WTC11 (cell line): Measurements from ENCODE around the gene ANO4. TPM values are rescaled to one million over a fixed set of nuclear protein-coding genes. Genes with fewer than 3 reads are reported as not detected.

Source experiments
- ATAC-seq: fragments of 200-7000 bp; cut with Tn5 transposase; 2 replicates; pipeline ENCODE4 v1.10.0; 2021; ENCODE audit warnings: mild to moderate bottlenecking, moderate library complexity
- CTCF ChIA-PET: fragments of 300-600 bp; sonication (Branson Sonifier 250); formaldehyde crosslinking; loops from one replicate; lab custom pipeline; 2021; ENCODE audit warnings: antibody characterized with exemption; lab: Charles Lee
- POLR2A ChIA-PET: fragments of 350-600 bp; sonication (Branson Sonifier 250); formaldehyde crosslinking; loops from one replicate; lab custom pipeline; 2021; ENCODE audit warnings: antibody characterized with exemption; lab: Charles Lee
- DNase-seq: peaks from one replicate; pipeline ENCODE4 v3.0.0; 2021; ENCODE audit warnings: low spot score
- H3K27ac Mint-ChIP-seq: 2 replicates; pipeline ENCODE4 v1.8.0; 2021; ENCODE audit warnings: mixed read lengths
- H3K27me3 Mint-ChIP-seq: 2 replicates; pipeline ENCODE4 v1.8.0; 2021; ENCODE audit warnings: low read depth, mild to moderate bottlenecking, moderate library complexity, mixed read lengths
- H3K36me3 Mint-ChIP-seq: 2 replicates; pipeline ENCODE4 v1.8.0; 2021; ENCODE audit warnings: mixed read lengths
- H3K4me1 Mint-ChIP-seq: 2 replicates; pipeline ENCODE4 v1.8.0; 2022; ENCODE audit warnings: mixed read lengths
- H3K4me3 Mint-ChIP-seq: 2 replicates; pipeline ENCODE4 v1.8.0; 2021; ENCODE audit warnings: mild to moderate bottlenecking, moderate library complexity, mixed read lengths
- H3K9me3 Mint-ChIP-seq: 2 replicates; pipeline ENCODE4 v1.8.0; 2021; ENCODE audit warnings: mixed read lengths
- CREB1 ChIP-seq: sonication (generic); formaldehyde crosslinking; IDR thresholded peaks from 2 replicates; pipeline ENCODE4 v1.8.0; 2023; ENCODE audit warnings: mild to moderate bottlenecking, missing genetic modification reagents
- ELF4 ChIP-seq: sonication (generic); formaldehyde crosslinking; IDR thresholded peaks from 2 replicates; pipeline ENCODE4 v1.8.1; 2022; ENCODE audit warnings: low read depth, mild to moderate bottlenecking, moderate library complexity, missing genetic modification reagents
- EMX1 ChIP-seq: fragments of 250-450 bp; sonication (Bioruptor Pico); IDR thresholded peaks from 2 replicates; pipeline ENCODE4 v1.8.0; 2021; ENCODE audit warnings: mild to moderate bottlenecking
- HMGA2 ChIP-seq: fragments of 250-450 bp; sonication (Bioruptor Pico); IDR thresholded peaks from 2 replicates; pipeline ENCODE4 v1.4.0; 2021; ENCODE audit warnings: mild to moderate bottlenecking, moderate library complexity
- IRF2 ChIP-seq: sonication (generic); formaldehyde crosslinking; IDR thresholded peaks from 2 replicates; pipeline ENCODE4 v1.8.0; 2022; ENCODE audit warnings: low read depth, missing genetic modification reagents, borderline replicate concordance
- MXD4 ChIP-seq: fragments of 250-450 bp; sonication (Bioruptor Pico); IDR thresholded peaks from 2 replicates; pipeline ENCODE4 v1.8.0; 2021; ENCODE audit warnings: mild to moderate bottlenecking, moderate library complexity, borderline replicate concordance
- NR3C1 ChIP-seq: sonication (generic); formaldehyde crosslinking; conservative IDR thresholded peaks from 2 replicates; pipeline ENCODE4 v1.8.1; 2023; ENCODE audit warnings: low read depth, mild to moderate bottlenecking, missing genetic modification reagents
- ZNF232 ChIP-seq: sonication (generic); formaldehyde crosslinking; IDR thresholded peaks from 2 replicates; pipeline ENCODE4 v1.8.0; 2022; ENCODE audit warnings: mild to moderate bottlenecking, missing genetic modification reagents
- total RNA-seq: library from RNA; stranded (reverse); gene quantifications from 3 replicates; pipeline ENCODE4 v1.2.3, GENCODE V29; 2021
- TF ChIP-seq, protein P1 (sequence below): sonication (generic); formaldehyde crosslinking; IDR thresholded peaks from 2 replicates; pipeline ENCODE4 v1.8.0; 2022; ENCODE audit warnings: mild to moderate bottlenecking, missing genetic modification reagents
- TF ChIP-seq, protein P2 (sequence below): sonication (generic); formaldehyde crosslinking; IDR thresholded peaks from 2 replicates; pipeline ENCODE4 v1.8.1; 2022; ENCODE audit warnings: low read depth, missing genetic modification reagents, borderline replicate concordance
- TF ChIP-seq, protein P3 (sequence below): fragments of 250-450 bp; sonication (Bioruptor Pico); IDR thresholded peaks from 2 replicates; pipeline ENCODE4 v1.9.0; 2021; ENCODE audit warnings: mild to moderate bottlenecking
- TF ChIP-seq, protein P4 (sequence below): sonication (generic); formaldehyde crosslinking; IDR thresholded peaks from 2 replicates; pipeline ENCODE4 v1.8.1; 2023; ENCODE audit warnings: mild to moderate bottlenecking, missing genetic modification reagents, moderate library complexity
- TF ChIP-seq, protein P5 (sequence below): sonication (generic); formaldehyde crosslinking; IDR thresholded peaks from 2 replicates; pipeline ENCODE4 v1.8.1; 2023; ENCODE audit warnings: mild to moderate bottlenecking, moderate library complexity, missing genetic modification reagents
- TF ChIP-seq, protein P6 (sequence below): fragments of 250-450 bp; sonication (Bioruptor Pico); IDR thresholded peaks from 2 replicates; pipeline ENCODE4 v1.9.0; 2021; ENCODE audit warnings: moderate library complexity, mild to moderate bottlenecking, inconsistent platforms, borderline replicate concordance
- TF ChIP-seq, protein P7 (sequence below): fragments of 250-450 bp; sonication (Bioruptor Pico); IDR thresholded peaks from 2 replicates; pipeline ENCODE4 v1.9.0; 2021; ENCODE audit warnings: mild to moderate bottlenecking
- TF ChIP-seq, protein P8 (sequence below): sonication (generic); formaldehyde crosslinking; IDR thresholded peaks from 2 replicates; pipeline ENCODE4 v1.8.0; 2023; ENCODE audit warnings: missing genetic modification reagents
- TF ChIP-seq, protein P9 (sequence below): sonication (generic); formaldehyde crosslinking; IDR thresholded peaks from 2 replicates; pipeline ENCODE4 v1.8.1; 2023; ENCODE audit warnings: mild to moderate bottlenecking, missing genetic modification reagents, borderline replicate concordance

The ANO4 gene
- total RNA-seq, 1 experiment from 2014 or later: 2.6 TPM

DNA sequence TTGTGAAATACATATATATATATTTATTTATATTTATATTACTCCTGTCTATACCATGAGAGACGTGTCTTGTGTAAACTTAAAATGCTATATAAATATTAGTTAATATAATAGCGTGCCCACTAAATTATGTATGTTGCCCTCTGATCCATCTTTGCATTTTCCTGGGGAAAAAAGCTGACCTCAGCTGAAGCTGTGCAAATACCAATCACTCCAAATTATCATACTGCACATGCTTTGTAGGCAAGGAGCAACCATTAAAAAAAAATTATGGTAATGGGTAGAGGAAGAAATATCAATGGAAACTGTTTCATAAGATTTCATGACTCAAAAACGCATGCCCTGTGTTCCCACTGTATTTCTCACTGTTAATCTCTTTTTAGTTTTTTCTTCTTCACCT, 179.8 kb downstream of the ANO4 start:
- Mint-ChIP-seq H3K36me3 (peaks cover 1% of the 10 kb centered on the region; the same call in 1 of the 2 replicates), H3K9me3 (peaks cover 7% of the 10 kb centered on the region), H3K4me1 (peaks cover 37% of the 10 kb centered on the region), H3K27ac (no peak overlapping the region), H3K4me3 (no peak overlapping the region), H3K27me3 (peaks cover 3% of the 10 kb centered on the region)
- POLR2A ChIA-PET: no interaction called here
- TF ChIP-seq, protein P1, sequence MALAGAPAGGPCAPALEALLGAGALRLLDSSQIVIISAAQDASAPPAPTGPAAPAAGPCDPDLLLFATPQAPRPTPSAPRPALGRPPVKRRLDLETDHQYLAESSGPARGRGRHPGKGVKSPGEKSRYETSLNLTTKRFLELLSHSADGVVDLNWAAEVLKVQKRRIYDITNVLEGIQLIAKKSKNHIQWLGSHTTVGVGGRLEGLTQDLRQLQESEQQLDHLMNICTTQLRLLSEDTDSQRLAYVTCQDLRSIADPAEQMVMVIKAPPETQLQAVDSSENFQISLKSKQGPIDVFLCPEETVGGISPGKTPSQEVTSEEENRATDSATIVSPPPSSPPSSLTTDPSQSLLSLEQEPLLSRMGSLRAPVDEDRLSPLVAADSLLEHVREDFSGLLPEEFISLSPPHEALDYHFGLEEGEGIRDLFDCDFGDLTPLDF (CRISPR knock-in tag): no peak
- no peak for TF ChIP-seq EMX1 (CRISPR knock-in tag)
- no peak for TF ChIP-seq HMGA2 (CRISPR knock-in tag)
- no peak for TF ChIP-seq CREB1
- no peak for TF ChIP-seq MXD4
- TF ChIP-seq, protein P2, sequence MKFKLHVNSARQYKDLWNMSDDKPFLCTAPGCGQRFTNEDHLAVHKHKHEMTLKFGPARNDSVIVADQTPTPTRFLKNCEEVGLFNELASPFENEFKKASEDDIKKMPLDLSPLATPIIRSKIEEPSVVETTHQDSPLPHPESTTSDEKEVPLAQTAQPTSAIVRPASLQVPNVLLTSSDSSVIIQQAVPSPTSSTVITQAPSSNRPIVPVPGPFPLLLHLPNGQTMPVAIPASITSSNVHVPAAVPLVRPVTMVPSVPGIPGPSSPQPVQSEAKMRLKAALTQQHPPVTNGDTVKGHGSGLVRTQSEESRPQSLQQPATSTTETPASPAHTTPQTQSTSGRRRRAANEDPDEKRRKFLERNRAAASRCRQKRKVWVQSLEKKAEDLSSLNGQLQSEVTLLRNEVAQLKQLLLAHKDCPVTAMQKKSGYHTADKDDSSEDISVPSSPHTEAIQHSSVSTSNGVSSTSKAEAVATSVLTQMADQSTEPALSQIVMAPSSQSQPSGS (CRISPR knock-in tag): no peak
- TF ChIP-seq, protein P3, sequence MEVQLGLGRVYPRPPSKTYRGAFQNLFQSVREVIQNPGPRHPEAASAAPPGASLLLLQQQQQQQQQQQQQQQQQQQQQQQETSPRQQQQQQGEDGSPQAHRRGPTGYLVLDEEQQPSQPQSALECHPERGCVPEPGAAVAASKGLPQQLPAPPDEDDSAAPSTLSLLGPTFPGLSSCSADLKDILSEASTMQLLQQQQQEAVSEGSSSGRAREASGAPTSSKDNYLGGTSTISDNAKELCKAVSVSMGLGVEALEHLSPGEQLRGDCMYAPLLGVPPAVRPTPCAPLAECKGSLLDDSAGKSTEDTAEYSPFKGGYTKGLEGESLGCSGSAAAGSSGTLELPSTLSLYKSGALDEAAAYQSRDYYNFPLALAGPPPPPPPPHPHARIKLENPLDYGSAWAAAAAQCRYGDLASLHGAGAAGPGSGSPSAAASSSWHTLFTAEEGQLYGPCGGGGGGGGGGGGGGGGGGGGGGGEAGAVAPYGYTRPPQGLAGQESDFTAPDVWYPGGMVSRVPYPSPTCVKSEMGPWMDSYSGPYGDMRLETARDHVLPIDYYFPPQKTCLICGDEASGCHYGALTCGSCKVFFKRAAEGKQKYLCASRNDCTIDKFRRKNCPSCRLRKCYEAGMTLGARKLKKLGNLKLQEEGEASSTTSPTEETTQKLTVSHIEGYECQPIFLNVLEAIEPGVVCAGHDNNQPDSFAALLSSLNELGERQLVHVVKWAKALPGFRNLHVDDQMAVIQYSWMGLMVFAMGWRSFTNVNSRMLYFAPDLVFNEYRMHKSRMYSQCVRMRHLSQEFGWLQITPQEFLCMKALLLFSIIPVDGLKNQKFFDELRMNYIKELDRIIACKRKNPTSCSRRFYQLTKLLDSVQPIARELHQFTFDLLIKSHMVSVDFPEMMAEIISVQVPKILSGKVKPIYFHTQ (CRISPR knock-in tag): no peak
- no peak for TF ChIP-seq ELF4
- no peak for TF ChIP-seq ZNF232 (CRISPR knock-in tag)
- TF ChIP-seq NR3C1 (CRISPR knock-in tag): no peak
- DNase-seq (no peak), ATAC-seq (no peak)
- CTCF ChIA-PET: no interaction called here

DNA sequence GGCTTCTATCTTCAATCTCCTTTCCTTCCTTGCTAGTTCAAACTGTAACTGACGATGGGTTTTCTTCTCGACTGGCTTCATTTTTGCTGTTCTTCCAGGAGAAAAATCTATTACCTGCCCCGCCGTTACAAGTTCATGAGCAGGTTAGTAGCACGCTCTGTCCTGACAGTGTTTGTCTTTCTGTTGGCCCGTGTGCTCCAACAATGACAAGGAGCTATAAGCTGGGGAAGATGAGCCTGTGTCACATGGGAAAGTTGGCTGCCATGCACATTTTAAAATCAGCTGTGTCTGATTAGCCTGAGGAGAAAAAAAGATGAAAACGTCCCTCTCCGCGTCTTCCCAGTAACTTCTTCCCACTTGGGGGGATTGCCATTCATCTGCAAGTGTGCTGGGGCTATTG, 180.2 kb downstream of the ANO4 start:
- H3K4me1 Mint-ChIP-seq: peaks cover 37% of the 10 kb centered on the region
- ATAC-seq (no peak), DNase-seq (no peak)
- TF ChIP-seq, protein P4, sequence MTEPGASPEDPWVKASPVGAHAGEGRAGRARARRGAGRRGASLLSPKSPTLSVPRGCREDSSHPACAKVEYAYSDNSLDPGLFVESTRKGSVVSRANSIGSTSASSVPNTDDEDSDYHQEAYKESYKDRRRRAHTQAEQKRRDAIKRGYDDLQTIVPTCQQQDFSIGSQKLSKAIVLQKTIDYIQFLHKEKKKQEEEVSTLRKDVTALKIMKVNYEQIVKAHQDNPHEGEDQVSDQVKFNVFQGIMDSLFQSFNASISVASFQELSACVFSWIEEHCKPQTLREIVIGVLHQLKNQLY (CRISPR knock-in tag): no peak
- TF ChIP-seq, protein P5, sequence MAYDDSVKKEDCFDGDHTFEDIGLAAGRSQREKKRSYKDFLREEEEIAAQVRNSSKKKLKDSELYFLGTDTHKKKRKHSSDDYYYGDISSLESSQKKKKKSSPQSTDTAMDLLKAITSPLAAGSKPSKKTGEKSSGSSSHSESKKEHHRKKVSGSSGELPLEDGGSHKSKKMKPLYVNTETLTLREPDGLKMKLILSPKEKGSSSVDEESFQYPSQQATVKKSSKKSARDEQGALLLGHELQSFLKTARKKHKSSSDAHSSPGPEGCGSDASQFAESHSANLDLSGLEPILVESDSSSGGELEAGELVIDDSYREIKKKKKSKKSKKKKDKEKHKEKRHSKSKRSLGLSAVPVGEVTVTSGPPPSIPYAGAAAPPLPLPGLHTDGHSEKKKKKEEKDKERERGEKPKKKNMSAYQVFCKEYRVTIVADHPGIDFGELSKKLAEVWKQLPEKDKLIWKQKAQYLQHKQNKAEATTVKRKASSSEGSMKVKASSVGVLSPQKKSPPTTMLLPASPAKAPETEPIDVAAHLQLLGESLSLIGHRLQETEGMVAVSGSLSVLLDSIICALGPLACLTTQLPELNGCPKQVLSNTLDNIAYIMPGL: no peak
- TF ChIP-seq, protein P6, sequence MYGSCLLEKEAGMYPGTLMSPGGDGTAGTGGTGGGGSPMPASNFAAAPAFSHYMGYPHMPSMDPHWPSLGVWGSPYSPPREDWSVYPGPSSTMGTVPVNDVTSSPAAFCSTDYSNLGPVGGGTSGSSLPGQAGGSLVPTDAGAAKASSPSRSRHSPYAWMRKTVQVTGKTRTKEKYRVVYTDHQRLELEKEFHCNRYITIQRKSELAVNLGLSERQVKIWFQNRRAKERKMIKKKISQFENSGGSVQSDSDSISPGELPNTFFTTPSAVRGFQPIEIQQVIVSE (CRISPR knock-in tag): no peak
- TF ChIP-seq, protein P7, sequence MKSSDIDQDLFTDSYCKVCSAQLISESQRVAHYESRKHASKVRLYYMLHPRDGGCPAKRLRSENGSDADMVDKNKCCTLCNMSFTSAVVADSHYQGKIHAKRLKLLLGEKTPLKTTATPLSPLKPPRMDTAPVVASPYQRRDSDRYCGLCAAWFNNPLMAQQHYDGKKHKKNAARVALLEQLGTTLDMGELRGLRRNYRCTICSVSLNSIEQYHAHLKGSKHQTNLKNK (CRISPR knock-in tag): no peak
- TF ChIP-seq, protein P3 (CRISPR knock-in tag): no peak
- TF ChIP-seq IRF2 (CRISPR knock-in tag): no peak
- TF ChIP-seq, protein P8, sequence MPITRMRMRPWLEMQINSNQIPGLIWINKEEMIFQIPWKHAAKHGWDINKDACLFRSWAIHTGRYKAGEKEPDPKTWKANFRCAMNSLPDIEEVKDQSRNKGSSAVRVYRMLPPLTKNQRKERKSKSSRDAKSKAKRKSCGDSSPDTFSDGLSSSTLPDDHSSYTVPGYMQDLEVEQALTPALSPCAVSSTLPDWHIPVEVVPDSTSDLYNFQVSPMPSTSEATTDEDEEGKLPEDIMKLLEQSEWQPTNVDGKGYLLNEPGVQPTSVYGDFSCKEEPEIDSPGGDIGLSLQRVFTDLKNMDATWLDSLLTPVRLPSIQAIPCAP (CRISPR knock-in tag): no peak
- TF ChIP-seq, protein P9, sequence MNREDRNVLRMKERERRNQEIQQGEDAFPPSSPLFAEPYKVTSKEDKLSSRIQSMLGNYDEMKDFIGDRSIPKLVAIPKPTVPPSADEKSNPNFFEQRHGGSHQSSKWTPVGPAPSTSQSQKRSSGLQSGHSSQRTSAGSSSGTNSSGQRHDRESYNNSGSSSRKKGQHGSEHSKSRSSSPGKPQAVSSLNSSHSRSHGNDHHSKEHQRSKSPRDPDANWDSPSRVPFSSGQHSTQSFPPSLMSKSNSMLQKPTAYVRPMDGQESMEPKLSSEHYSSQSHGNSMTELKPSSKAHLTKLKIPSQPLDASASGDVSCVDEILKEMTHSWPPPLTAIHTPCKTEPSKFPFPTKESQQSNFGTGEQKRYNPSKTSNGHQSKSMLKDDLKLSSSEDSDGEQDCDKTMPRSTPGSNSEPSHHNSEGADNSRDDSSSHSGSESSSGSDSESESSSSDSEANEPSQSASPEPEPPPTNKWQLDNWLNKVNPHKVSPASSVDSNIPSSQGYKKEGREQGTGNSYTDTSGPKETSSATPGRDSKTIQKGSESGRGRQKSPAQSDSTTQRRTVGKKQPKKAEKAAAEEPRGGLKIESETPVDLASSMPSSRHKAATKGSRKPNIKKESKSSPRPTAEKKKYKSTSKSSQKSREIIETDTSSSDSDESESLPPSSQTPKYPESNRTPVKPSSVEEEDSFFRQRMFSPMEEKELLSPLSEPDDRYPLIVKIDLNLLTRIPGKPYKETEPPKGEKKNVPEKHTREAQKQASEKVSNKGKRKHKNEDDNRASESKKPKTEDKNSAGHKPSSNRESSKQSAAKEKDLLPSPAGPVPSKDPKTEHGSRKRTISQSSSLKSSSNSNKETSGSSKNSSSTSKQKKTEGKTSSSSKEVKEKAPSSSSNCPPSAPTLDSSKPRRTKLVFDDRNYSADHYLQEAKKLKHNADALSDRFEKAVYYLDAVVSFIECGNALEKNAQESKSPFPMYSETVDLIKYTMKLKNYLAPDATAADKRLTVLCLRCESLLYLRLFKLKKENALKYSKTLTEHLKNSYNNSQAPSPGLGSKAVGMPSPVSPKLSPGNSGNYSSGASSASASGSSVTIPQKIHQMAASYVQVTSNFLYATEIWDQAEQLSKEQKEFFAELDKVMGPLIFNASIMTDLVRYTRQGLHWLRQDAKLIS: no peak

More for the DNA sequence above, 180.2 kb downstream of the ANO4 start:
- ChIA-PET CTCF (no interaction called here), POLR2A (no interaction called here)
- H3K9me3 Mint-ChIP-seq: peaks cover 8% of the 10 kb centered on the region
- no peak overlapping the region for H3K4me3 Mint-ChIP-seq
- H3K36me3 Mint-ChIP-seq: peaks cover 3% of the 10 kb centered on the region; the same call in 1 of the 2 replicates
- H3K27me3 Mint-ChIP-seq: peaks cover 3% of the 10 kb centered on the region
- H3K27ac Mint-ChIP-seq: no peak overlapping the region
